LNCAP (cell line): ENCODE results near the gene RNF13.

ENCODE experiments used
- CTCF ChIP-seq: fragments of 450-650 bp; IDR thresholded peaks from 2 replicates; pipeline ENCODE4 v1.5.1; 2017; ENCODE audit warnings: mild to moderate bottlenecking

The RNF13 gene

DNA sequence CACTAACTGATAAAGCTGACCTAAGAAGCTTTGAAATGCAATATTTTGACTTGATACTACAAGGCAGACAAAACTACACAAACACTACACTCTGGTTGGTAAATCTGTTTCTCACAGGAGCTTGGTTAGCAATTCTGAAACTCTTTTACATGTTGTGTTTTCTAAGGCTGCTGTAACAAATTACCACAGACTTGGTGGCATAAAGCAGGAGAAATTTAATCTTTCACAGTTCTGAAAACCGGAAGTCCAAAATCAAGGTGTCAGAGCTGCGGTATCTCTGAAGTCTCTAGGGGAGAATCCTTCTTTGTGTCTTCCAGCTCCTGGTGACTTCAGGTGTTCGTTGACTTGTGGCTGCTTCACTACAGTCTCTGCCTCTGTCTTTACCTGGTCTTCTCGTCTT, 170.6 kb downstream of the RNF13 start:
- no peak for TF ChIP-seq CTCF

DNA sequence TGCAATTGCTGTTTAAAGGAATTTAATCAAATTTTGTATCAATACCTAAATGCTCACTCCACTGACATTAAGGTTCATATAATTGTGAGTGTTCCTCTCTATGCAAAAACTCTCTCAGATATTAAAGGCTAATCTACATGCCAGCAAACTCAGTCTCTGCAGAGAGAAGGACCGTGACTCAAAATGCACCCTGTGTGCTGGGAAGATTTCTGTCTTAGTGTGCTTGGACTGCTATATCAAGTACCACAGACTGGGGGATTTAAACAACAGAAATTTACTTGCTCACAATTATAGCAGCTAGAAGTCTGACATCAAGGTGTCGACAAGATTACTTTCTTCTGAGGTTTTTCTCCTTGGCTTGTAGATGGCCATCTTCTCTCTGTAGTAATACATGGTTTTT, 176.3 kb downstream of the RNF13 start:
- TF ChIP-seq CTCF: no peak

GRCh38 chr3:149990423-149990948, 177.5 kb downstream of the RNF13 start:
- no peak for TF ChIP-seq CTCF

GRCh38 chr3:149992416-149993058, 179.5 kb downstream of the RNF13 start:
- TF ChIP-seq CTCF: no peak

GRCh38 chr3:149998946-149999345, 185.9 kb downstream of the RNF13 start:
- TF ChIP-seq CTCF: no peak

- TF ChIP-seq CTCF: no peak
Observed at GRCh38 chr3:149999421-149999820, 186.4 kb downstream of the RNF13 start.

- no peak for TF ChIP-seq CTCF
Observed at GRCh38 chr3:150000641-150001040, 187.6 kb downstream of the RNF13 start.
